ENCODE results near the gene PDE1A.
"Not testable (repeated sequence)": the region's sequence is repeated elsewhere in the genome, so short reads cannot be mapped to it uniquely, and the experiment has no call there.

PDE1A gene

DNA sequence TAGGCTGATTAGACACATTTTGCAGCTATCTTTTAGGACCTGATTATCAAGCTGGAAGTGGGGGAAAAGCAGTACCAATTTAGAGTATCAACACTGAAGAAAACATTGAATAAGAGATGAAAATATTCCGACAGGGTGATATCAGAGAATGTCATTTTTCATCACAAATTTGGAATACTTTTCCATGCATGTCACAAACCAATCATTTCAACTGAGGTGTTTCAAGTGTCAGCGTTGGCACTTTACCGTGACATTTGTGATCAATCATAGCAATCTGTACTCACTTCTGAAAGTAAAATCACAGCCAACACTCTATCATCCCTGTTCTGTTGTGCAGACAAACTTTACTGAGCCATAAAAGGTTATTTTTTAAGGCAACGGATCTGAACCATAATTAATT is 75.4 kb downstream of the PDE1A start:
- no peak for FAIRE-seq

DNA sequence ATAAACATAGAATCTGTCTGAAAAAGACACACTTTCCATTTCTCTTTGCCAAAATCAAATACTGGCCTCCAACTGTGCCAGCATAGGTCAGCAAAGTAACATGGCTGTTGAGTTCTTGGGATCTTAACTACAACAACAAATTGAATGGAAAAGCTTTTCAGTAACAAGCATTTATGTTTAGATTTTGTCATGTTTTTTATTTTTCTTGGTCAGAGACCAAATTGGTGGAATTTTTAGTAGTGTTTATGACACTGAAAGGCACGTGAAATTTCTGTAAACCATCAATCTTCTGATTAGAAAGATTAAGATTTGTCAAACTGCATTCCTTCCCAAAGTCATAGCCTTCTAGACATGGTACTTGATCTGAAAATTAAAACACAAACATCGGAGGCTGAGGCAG is 77.6 kb downstream of the PDE1A start:
- no peak for FAIRE-seq

GRCh38 chr2:182345384-182345783 is 81.5 kb downstream of the PDE1A start:
- FAIRE-seq = no peak

- no peak for FAIRE-seq
These were observed 96.2 kb downstream of the PDE1A start for GRCh38 chr2:182330451-182331305.

GRCh38 chr2:182324665-182325064 is 102.2 kb downstream of the PDE1A start:
- FAIRE-seq = no peak

- no peak for FAIRE-seq
These were observed 105.7 kb downstream of the PDE1A start for GRCh38 chr2:182321096-182321495.

- FAIRE-seq = no peak
These were observed 107.0 kb downstream of the PDE1A start for GRCh38 chr2:182319556-182320505.

GRCh38 chr2:182318466-182319220 is 108.2 kb downstream of the PDE1A start:
- no peak for FAIRE-seq

DNA sequence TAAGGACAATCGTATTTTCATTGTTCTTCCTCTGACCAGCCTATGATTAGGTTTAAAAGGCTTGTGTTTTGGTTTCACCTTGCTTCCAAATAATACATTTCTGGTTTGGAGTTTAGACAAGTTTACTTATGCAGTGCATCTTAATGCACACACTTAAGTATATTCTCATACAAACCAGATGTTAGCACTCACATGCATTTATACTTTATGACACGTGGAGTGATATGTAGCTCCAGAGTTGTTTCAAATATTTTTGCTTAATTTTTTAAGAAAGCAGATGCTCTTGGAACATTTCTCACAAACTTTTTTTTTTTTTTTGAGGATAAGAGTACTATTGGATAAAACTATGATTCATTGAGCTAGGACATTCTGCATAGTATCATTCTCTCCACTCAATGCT is 109.9 kb downstream of the PDE1A start:
- FAIRE-seq = no peak

DNA sequence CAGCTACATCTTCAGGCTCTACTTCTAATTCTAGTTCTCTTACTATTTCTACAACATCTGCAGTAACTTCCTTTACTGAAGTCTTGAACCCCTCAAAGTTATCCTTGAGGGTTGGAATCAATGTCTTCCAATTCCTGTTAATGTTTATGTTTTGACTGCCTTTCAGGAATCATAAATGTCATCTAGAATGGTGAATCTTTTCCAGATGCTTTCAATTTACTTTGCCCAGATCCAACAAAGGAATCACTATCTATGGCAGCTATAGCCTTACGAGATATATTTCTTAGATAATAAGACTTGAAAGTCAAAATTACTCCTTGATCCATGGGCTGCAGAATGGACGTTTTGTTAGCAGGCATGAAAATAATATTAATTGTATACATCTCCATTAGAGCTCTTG is 123.9 kb downstream of the PDE1A start:
- no peak for FAIRE-seq

DNA sequence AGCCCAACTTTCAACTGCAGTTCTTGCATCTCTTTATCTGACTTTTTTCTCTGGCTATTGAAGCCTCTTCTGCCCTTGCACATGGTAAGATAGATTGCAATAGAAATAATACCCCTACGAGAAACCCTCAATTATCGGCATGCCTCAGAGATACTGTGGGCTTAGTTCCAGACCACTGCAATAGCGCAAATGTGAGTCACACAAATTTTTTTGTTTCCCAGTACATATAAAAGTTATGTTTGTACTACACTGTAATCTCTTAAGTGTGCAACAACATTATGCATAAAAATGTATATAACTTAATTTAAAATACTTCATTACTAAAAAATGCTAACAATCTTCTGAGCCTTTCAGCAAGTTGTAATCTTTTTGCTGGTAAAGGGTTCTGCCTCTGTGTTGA is 124.7 kb downstream of the PDE1A start:
- FAIRE-seq = no peak

DNA sequence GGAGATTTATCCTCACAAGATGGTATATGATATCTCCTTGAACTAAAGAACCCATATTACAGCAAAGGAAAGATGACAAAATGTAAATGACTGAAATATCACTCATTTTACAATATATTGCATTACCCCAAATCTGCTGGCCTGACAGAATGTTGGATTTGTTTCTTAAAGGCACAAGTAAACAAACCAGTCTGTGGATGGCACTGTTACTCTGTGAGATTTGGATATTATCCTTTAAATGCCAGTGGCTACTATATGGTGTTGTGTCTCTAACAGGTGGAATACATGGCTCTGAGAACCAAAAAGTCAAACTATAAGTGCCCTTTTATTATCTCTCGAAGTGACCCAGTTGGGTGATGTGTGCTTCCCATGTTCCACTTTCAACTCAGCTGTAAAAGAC is 125.7 kb downstream of the PDE1A start:
- FAIRE-seq = no peak

- no peak for FAIRE-seq
These were observed 126.2 kb downstream of the PDE1A start for GRCh38 chr2:182300608-182301007.

- no peak for FAIRE-seq
These were observed 127.2 kb downstream of the PDE1A start for GRCh38 chr2:182299632-182300031.

GRCh38 chr2:182298456-182298855 is 128.4 kb downstream of the PDE1A start:
- FAIRE-seq = no peak

DNA sequence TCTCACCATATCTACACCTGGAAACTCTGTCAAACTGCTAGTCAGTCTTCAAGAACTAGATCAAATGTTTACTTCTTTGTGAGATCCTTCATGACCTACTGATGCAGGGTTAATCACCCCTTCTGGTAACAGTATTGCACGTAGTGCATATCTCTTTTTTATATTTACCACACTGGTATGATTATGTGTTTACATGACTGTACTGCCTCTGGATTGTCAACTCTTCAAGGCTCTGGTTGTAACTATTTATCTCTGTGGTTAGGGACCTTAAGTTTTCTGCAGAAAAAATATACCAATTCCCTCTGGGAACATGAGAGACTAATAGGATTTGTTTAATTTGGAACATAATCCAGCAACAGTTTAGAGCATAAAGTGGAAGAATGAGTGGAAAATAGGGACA is 135.5 kb downstream of the PDE1A start:
- no peak for FAIRE-seq

GRCh38 chr2:182283512-182283911 is 143.3 kb downstream of the PDE1A start:
- FAIRE-seq = no peak

DNA sequence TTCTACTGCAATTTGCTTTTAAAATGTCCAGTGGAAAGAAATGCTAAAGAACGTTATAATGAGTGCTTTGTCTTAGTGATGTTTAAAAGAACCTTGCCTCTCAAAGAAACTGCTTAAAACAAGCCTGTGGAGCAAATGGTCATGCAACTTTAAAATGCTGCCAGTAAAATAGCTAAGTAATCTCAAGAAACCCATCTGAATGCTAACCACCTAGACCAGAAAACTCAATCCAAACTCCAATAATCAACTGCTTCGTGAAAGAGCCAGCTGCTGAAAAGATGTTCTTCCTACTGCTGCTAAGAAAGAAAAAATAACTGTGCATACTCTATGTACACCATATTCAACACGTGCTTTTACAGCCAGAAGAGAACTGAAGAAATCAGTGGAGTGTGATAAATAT is 145.6 kb downstream of the PDE1A start:
- FAIRE-seq = no peak

GRCh38 chr2:182280118-182280517 is 146.7 kb downstream of the PDE1A start:
- no peak for FAIRE-seq

- FAIRE-seq = not testable (repeated sequence)
These were observed 150.2 kb downstream of the PDE1A start for GRCh38 chr2:182276662-182277061.

- FAIRE-seq = no peak
These were observed 158.9 kb downstream of the PDE1A start for GRCh38 chr2:182267971-182268370.

DNA sequence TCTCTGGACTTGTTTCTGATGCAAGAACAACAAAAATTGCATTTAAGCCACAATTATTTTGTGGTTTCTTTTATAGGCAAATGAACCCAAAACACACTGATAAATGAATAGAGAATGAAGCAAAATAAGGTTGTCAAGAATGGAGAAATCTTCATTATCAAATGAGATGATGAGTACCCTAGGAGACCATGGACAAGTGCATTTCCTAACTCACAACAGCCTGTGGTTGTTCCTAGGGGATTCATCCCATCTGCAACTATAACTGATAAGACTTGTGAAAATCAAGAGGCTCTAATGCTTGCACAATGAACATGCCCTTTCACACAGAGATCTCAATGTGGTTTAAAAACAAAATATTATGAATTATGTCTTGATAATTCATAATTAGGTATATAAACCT is 159.9 kb downstream of the PDE1A start:
- no peak for FAIRE-seq

DNA sequence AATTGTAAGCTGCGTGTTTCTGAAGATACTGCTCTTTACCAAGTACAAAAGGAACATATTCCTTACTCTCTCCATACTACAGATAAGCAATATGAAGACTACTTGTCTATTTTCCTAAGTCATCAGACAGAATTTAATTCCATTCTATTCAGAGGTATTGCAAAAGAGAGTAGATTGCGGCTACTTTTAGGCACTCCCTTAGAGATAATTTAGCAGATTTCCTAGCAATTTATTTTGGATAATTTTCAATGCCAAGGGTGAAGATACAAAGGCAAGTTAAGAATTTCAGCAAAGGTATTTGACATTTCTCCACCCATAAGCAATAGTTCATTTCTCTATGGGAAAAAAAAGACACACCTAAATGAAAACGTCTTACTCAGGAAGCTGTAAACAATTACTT is 161.1 kb downstream of the PDE1A start:
- no peak for FAIRE-seq

Measured in G401.6 (cell line).